ENCODE data around the gene PPP6R2. TPM values are rescaled to one million over a fixed set of nuclear protein-coding genes. Genes with fewer than 3 reads are reported as not detected.
A peak's percentile ranks its signal among the peaks of the same experiment; 100 is the strongest.
"Not testable (repeated sequence)": the region's sequence is repeated elsewhere in the genome, so short reads cannot be mapped to it uniquely, and the experiment has no call there.

Gene PPP6R2
- total and polyA plus RNA-seq, 7 donors: 15.0 to 64.5 (median 40.7) TPM

DNA sequence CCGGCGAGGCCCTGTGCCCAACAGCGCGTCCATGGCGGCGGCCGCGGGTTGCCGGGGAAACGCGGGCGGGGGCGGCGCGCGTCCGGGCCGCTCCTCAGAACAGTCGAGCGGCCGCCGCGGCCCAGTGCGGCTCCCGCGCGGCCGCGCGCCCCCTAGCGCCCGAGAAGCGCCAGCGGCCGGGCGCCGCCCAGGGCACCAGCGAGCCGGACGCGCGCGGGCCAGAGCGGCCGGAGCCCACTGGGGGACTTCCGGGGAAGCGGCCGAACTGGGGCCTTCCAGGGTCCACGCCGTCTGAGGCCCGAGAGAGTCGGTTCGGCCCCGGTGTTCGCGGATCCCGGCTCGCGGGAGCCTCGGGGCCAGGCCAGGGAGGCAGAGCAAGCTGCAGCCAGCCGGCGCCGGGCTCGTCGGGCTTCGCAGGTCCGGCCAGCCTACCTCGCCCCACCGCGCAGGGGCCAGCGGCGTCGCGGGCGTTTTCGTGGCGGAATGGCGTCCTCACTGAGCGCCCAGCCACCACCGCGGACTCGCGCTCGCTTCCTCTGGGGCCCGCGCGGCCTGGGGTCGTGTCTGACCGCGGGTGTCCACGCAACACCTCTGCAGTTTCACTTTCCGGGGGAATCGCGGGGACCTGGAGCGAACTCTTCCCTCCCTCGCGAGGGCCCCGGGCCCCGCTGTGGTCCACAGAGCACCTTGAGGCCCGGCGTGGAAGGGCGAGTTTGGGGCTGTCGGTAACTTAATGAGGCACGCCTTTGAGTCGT is 16.0 kb upstream of the PPP6R2 start, which contains the start of gene DENND6B:
Gene DENND6B (minus strand): TSS at position 57 of the 755 bp plus-strand sequence. CDS start 24 bp downstream, at position 33.
- DNase-seq: peak; percentile 88

DNA sequence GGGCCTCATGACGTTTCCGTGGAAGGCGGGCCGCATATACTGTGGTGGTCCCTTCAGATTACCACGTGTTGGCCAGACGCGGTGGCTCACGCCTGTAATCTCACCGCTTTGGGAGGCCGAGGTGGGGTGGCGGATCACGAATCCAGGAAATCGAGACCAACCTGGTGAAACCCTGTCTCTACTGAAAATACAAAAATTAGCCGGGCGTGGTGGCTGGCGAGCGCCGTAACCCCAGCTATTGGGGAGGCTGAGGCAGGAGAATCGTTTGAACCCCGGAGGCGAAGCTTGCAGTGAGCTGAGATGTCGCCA is 15.5 kb upstream of the PPP6R2 start:
- peak overlapping the region; percentile 63 to 81 (median 70) for H3K4me3 ChIP-seq
- peak overlapping the region; percentile 89 to 96 (median 93) for H3K27ac ChIP-seq
- H3K36me3 ChIP-seq: no peaks in the 10 kb centered on the region
- TF ChIP-seq CTCF (IDR thresholded peaks at IDR 0.05) (no peak), POLR2AphosphoS5 (IDR thresholded peaks at IDR 0.05) (no peak), EP300 (IDR thresholded peaks at IDR 0.05) (no peak), POLR2A (IDR thresholded peaks at IDR 0.05) (no peak)
- no peaks in the 10 kb centered on the region for H3K27me3 ChIP-seq
- 71 to 75% methylated on average over 22 of the region's 22 CpGs for WGBS, 2 donors
- H3K4me1 ChIP-seq: peaks cover 0 to 18% (median 16%) of the 10 kb centered on the region in 4 donors
- DNase-seq: no peak
- intact Hi-C loops (cut with DNase I): loop anchor here (2.0 to 5.0 kb wide), 3 partner anchors 15 to 35 kb away; partner anchors contain the start of genes PLXNB2 and PPP6R2
- no peaks in the 10 kb centered on the region for H3K9me3 ChIP-seq

More for the DNA sequence above, 16.0 kb upstream of the PPP6R2 start, which contains the start of gene DENND6B:
- intact Hi-C loops (cut with DNase I): loop anchor here (1.0 to 5.0 kb wide), 4 partner anchors 16 to 52 kb away; partner anchors contain the start of genes PLXNB2 and PPP6R2
- Histone ChIP-seq H3K9me3 (no peaks in the 10 kb centered on the region), H3K4me1 (peaks cover 0 to 18% (median 16%) of the 10 kb centered on the region in 4 donors), H3K4me3 (peak within 1 kb of the TSS; percentile 63 to 81 (median 70)), H3K36me3 (no peaks in the 10 kb centered on the region), H3K27ac (peak within 1 kb of the TSS; percentile 89 to 96 (median 93)), H3K27me3 (no peaks in the 10 kb centered on the region)
- 1% methylated on average over 105 of the region's 105 CpGs for WGBS, 2 donors
- peak in 2 of 4 experiments; percentile 35 to 40 for TF ChIP-seq CTCF (IDR thresholded peaks at IDR 0.05)
- no peak for TF ChIP-seq EP300 (IDR thresholded peaks at IDR 0.05)
- TF ChIP-seq POLR2AphosphoS5 (IDR thresholded peaks at IDR 0.05): peak in 2 of 4 donors; percentile 74

- intact Hi-C loops (cut with DNase I): loop anchor here (5.0 kb wide), 1 partner anchor 37 kb away; no protein-coding TSS in a partner anchor
- H3K27me3 ChIP-seq: no peaks in the 10 kb centered on the region
- no peak for DNase-seq
- TF ChIP-seq POLR2A (IDR thresholded peaks at IDR 0.05) (no peak), CTCF (IDR thresholded peaks at IDR 0.05) (no peak), POLR2AphosphoS5 (IDR thresholded peaks at IDR 0.05) (no peak), EP300 (IDR thresholded peaks at IDR 0.05) (no peak)
- H3K4me1 ChIP-seq: peaks cover 0 to 18% (median 16%) of the 10 kb centered on the region in 4 donors
- no peaks in the 10 kb centered on the region for H3K9me3 ChIP-seq
- H3K4me3 ChIP-seq: no peak overlapping the region
- no peak overlapping the region for H3K27ac ChIP-seq
- WGBS, 2 donors: 88 to 93% methylated on average over 6 of the region's 6 CpGs
- no peaks in the 10 kb centered on the region for H3K36me3 ChIP-seq
Observed at GRCh38 chr22:50329236-50329635, 13.9 kb upstream of the PPP6R2 start.

GRCh38 chr22:50334433-50334832 is 8.7 kb upstream of the PPP6R2 start:
- intact Hi-C loops (cut with DNase I); H3K27ac ChIP-seq: not testable (repeated sequence)
- WGBS, 2 donors: 77 to 81% methylated on average over 5 of the region's 5 CpGs

GRCh38 chr22:50337262-50338041 is 5.7 kb upstream of the PPP6R2 start:
- no peaks in the 10 kb centered on the region for H3K9me3 ChIP-seq
- no peaks in the 10 kb centered on the region for H3K36me3 ChIP-seq
- H3K27me3 ChIP-seq: no peaks in the 10 kb centered on the region
- DNase-seq: no peak
- WGBS, 2 donors: 96 to 98% methylated on average over 13 of the region's 13 CpGs
- peaks cover 0 to 7% (median 2%) of the 10 kb centered on the region in 4 donors for H3K4me1 ChIP-seq
- no peak overlapping the region for H3K27ac ChIP-seq
- intact Hi-C loops (cut with DNase I): no loop called here
- no peak overlapping the region for H3K4me3 ChIP-seq
- TF ChIP-seq POLR2AphosphoS5 (IDR thresholded peaks at IDR 0.05) (no peak), EP300 (IDR thresholded peaks at IDR 0.05) (no peak), CTCF (IDR thresholded peaks at IDR 0.05) (no peak), POLR2A (IDR thresholded peaks at IDR 0.05) (no peak)

More at GRCh38 chr22:50334433-50334832, 8.7 kb upstream of the PPP6R2 start:
- not testable (repeated sequence) for H3K9me3 ChIP-seq, H3K4me3 ChIP-seq, H3K4me1 ChIP-seq, DNase-seq, H3K27me3 ChIP-seq, H3K36me3 ChIP-seq
